Tibial nerve (tissue), 4 donors: ENCODE data around the gene SPATA2. TPM values are rescaled to one million over a fixed set of nuclear protein-coding genes. Genes with fewer than 3 reads are reported as not detected.
A peak's percentile ranks its signal among the peaks of the same experiment; 100 is the strongest.

Source experiments
- DNase-seq, 2 donors: peaks; one replicate each; pipeline ENCODE4 v3.0.0-alpha.2; 2019; ENCODE audit warnings: low spot score in 2 of 2
- H3K27ac ChIP-seq, 4 donors: fragments of 200-600 bp; sonication (generic) in 3 of 4; one replicate each; pipeline ENCODE4 v1.5.1; 2017 to 2019; ENCODE audit warnings: mild to moderate bottlenecking in 1 of 4
- H3K27me3 ChIP-seq, 2 donors: fragments of 200-600 bp; sonication (generic) in 1 of 2; one replicate each; pipeline versions ENCODE4 v1.5.1 to v1.6.0; 2017 to 2019
- H3K36me3 ChIP-seq, 3 donors: fragments of 200-600 bp; sonication (generic); one replicate each; pipeline ENCODE4 v1.5.1; 2018 to 2019
- H3K4me1 ChIP-seq, 4 donors: fragments of 200-600 bp; sonication (generic) in 3 of 4; one replicate each; pipeline ENCODE4 v1.5.1; 2017 to 2019
- H3K4me3 ChIP-seq, 4 donors: fragments of 200-600 bp; sonication (generic) in 3 of 4; one replicate each; pipeline ENCODE4 v1.5.1; 2017 to 2019; ENCODE audit warnings: mild to moderate bottlenecking in 1 of 4, moderate library complexity in 1 of 4
- H3K9me3 ChIP-seq, 4 donors: fragments of 200-600 bp; sonication (generic) in 3 of 4; one replicate each; pipeline ENCODE4 v1.5.1; 2017 to 2019
- CTCF ChIP-seq, 5 experiments: fragments of 200-600 bp in 3 of 5; fragments of 450-650 bp in 2 of 5; sonication (generic) in 3 of 5; IDR thresholded peaks; one replicate each; pipeline ENCODE4 v1.5.1; 2016 to 2019; ENCODE audit warnings: antibody characterized with exemption in 5 of 5, mild to moderate bottlenecking in 3 of 5, moderate library complexity in 2 of 5
- EP300 ChIP-seq, 2 donors: sonication (generic); formaldehyde crosslinking; IDR thresholded peaks; one replicate each; pipeline ENCODE4 v1.6.1; 2017; ENCODE audit warnings: antibody characterized with exemption in 2 of 2, mild to moderate bottlenecking in 1 of 2
- POLR2A ChIP-seq, 2 donors: fragments of 450-650 bp; IDR thresholded peaks; one replicate each; pipeline ENCODE4 v1.6.1; 2017; ENCODE audit warnings: antibody characterized with exemption in 2 of 2, mild to moderate bottlenecking in 2 of 2, moderate library complexity in 2 of 2
- WGBS, 2 donors: methylation state at CpG; one replicate each; pipeline ENCODE4 v1.1.5; 2018; 5-methylcytosine and 5-hydroxymethylcytosine counted together
- total RNA-seq, 4 donors: library from RNA; depleted of rRNA; stranded (reverse); fragments of >200 nt; gene quantifications; one replicate each; pipeline ENCODE4 v1.1.0, GENCODE V29; 2016

Gene SPATA2
- total RNA-seq, 4 donors from 2014 or later = 4.4 to 7.2 (median 6.3) TPM

- Histone ChIP-seq H3K9me3 (no peaks in the 10 kb centered on the region), H3K36me3 (no peaks in the 10 kb centered on the region), H3K27me3 (no peaks in the 10 kb centered on the region), H3K27ac (peak overlapping the region in 2 of 4 donors; percentile 71 to 82), H3K4me1 (peaks cover 0 to 11% (median 0%) of the 10 kb centered on the region in 4 donors), H3K4me3 (no peak overlapping the region)
- TF ChIP-seq POLR2A (IDR thresholded peaks at IDR 0.05) (no peak), EP300 (IDR thresholded peaks at IDR 0.05) (peak; percentile 31 to 35), CTCF (IDR thresholded peaks at IDR 0.05) (peak; percentile 84 to 93 (median 91))
- WGBS, 2 donors = 7 to 8% methylated on average over 15 of the region's 15 CpGs
- peak; percentile 79 to 90 for DNase-seq
Measured at GRCh38 chr20:49928411-49929141, 13.2 kb upstream of the SPATA2 start.

- DNase-seq = no peak
- Histone ChIP-seq H3K27ac (no peak overlapping the region), H3K4me1 (peaks cover 0 to 11% (median 0%) of the 10 kb centered on the region in 4 donors), H3K9me3 (no peaks in the 10 kb centered on the region), H3K4me3 (no peak overlapping the region), H3K27me3 (no peaks in the 10 kb centered on the region), H3K36me3 (no peaks in the 10 kb centered on the region)
- TF ChIP-seq POLR2A (IDR thresholded peaks at IDR 0.05) (no peak), EP300 (IDR thresholded peaks at IDR 0.05) (no peak), CTCF (IDR thresholded peaks at IDR 0.05) (no peak)
- WGBS, 2 donors = 57 to 63% methylated on average over 2 of the region's 2 CpGs
Measured at GRCh38 chr20:49925901-49926454, 10.6 kb upstream of the SPATA2 start.

- no peaks in the 10 kb centered on the region for H3K36me3 ChIP-seq
- TF ChIP-seq POLR2A (IDR thresholded peaks at IDR 0.05) (no peak), CTCF (IDR thresholded peaks at IDR 0.05) (no peak), EP300 (IDR thresholded peaks at IDR 0.05) (no peak)
- peaks cover 0 to 11% (median 0%) of the 10 kb centered on the region in 4 donors for H3K4me1 ChIP-seq
- no peak overlapping the region for H3K27ac ChIP-seq
- no peaks in the 10 kb centered on the region for H3K9me3 ChIP-seq
- DNase-seq = no peak
- no peak overlapping the region for H3K4me3 ChIP-seq
- 84 to 91% methylated on average over 4 of the region's 4 CpGs for WGBS, 2 donors
- H3K27me3 ChIP-seq = no peaks in the 10 kb centered on the region
Measured at GRCh38 chr20:49924247-49924646, 8.9 kb upstream of the SPATA2 start.

GRCh38 chr20:49919461-49919860 is 4.1 kb upstream of the SPATA2 start:
- TF ChIP-seq POLR2A (IDR thresholded peaks at IDR 0.05) (no peak), EP300 (IDR thresholded peaks at IDR 0.05) (no peak), CTCF (IDR thresholded peaks at IDR 0.05) (no peak)
- 77 to 88% methylated on average over 2 of the region's 2 CpGs for WGBS, 2 donors
- no peaks in the 10 kb centered on the region for H3K9me3 ChIP-seq
- H3K36me3 ChIP-seq = no peaks in the 10 kb centered on the region
- H3K4me3 ChIP-seq = no peak overlapping the region
- peaks cover 0 to 14% (median 2%) of the 10 kb centered on the region in 4 donors for H3K4me1 ChIP-seq
- no peak for DNase-seq
- H3K27me3 ChIP-seq = no peaks in the 10 kb centered on the region
- no peak overlapping the region for H3K27ac ChIP-seq

GRCh38 chr20:49919009-49919408 is 3.7 kb upstream of the SPATA2 start:
- H3K4me1 ChIP-seq = peaks cover 0 to 18% (median 6%) of the 10 kb centered on the region in 4 donors
- H3K9me3 ChIP-seq = no peaks in the 10 kb centered on the region
- no peak for DNase-seq
- H3K4me3 ChIP-seq = no peak overlapping the region
- 61 to 64% methylated on average over 7 of the region's 7 CpGs for WGBS, 2 donors
- no peaks in the 10 kb centered on the region for H3K36me3 ChIP-seq
- no peaks in the 10 kb centered on the region for H3K27me3 ChIP-seq
- no peak overlapping the region for H3K27ac ChIP-seq
- TF ChIP-seq EP300 (IDR thresholded peaks at IDR 0.05) (no peak), POLR2A (IDR thresholded peaks at IDR 0.05) (no peak), CTCF (IDR thresholded peaks at IDR 0.05) (no peak)
